Measurements from ENCODE around the gene PACS1.

The PACS1 gene

DNA sequence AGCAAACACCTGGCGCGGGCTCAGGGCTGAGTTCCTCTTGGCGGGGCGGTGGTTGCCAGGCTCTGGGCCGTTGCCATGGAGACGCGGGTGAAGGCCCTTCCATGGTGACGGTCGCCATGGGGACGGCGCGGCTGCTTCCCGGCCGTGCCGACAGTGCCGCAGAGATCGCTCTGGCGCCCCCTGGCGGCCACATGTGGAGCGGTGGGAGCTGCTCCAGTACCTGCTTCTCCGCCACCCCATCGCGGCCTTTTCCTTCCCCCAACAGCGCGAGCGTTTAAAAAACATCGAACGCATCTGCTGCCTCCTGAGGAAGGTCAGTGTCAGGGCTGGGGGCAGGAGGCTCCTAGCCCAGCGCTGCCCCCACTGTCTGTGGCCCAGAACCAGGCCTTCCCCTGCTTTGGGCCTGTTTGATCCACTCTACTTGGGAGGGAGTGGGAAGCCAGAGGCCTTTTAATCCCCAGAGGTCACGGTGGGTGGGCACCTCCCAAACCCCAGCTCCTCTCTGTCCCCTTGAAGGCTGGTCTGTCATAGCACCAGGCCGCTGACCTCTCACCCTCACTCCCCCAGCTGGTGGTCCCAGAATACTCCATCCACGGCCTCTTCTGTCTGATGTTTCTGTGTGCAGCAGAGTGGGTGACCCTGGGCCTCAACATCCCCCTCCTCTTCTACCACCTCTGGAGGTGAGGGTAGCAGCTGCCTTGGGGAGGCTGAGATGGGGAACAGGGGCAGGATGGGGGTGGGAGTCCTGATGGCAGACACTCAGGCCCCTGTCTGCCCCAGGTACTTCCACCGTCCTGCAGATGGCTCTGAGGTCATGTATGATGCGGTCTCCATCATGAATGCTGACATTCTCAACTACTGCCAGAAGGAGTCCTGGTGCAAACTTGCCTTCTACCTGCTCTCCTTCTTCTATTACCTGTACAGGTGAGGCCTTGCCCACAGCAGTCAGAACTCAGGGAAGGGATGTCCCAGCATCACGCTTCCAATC is 212.7 kb downstream of the PACS1 start:
- H3K79me2 ChIP-seq (ENCODE audit: insufficient read depth, low read length) = no peaks in the 10 kb centered on the region
- peak overlapping the region; percentile 7 for H3K27ac ChIP-seq (ENCODE audit: low read depth, low read length, poor library complexity, severe bottlenecking)
- peak overlapping the region; percentile 10; the same call in 1 of the 2 replicates for H3K4me2 ChIP-seq (ENCODE audit: low read length)
- no peaks in the 10 kb centered on the region for H3K27me3 ChIP-seq (ENCODE audit: insufficient read depth, low read length)
- H3K9me2 ChIP-seq (ENCODE audit: low read depth, low read length) = no peaks in the 10 kb centered on the region
- H3K4me1 ChIP-seq (ENCODE audit: insufficient read depth, low read length, severe bottlenecking) = peaks cover 20% of the 10 kb centered on the region
- no peak overlapping the region for H3K9ac ChIP-seq (ENCODE audit: low read length)
- H4K20me1 ChIP-seq (ENCODE audit: insufficient read depth, low read length) = no peaks in the 10 kb centered on the region
- H2AFZ ChIP-seq (ENCODE audit: low read length) = no peak overlapping the region
- no peak for TF ChIP-seq EZH2 (IDR thresholded peaks at IDR 0.05; ENCODE audit: borderline replicate concordance, low read length)
- peak; percentile 84 for TF ChIP-seq CTCF (IDR thresholded peaks at IDR 0.05; ENCODE audit: low read length)
- no peak overlapping the region for H3K4me3 ChIP-seq (ENCODE audit: low read depth, low read length, poor library complexity, severe bottlenecking)
- H3K9me3 ChIP-seq (ENCODE audit: low read length) = no peaks in the 10 kb centered on the region
- no peaks in the 10 kb centered on the region for H3K36me3 ChIP-seq (ENCODE audit: insufficient read depth, low read length)
- H3F3A ChIP-seq (ENCODE audit: insufficient read depth, low read length) = 0 out of 2 replicates have a peak, but pooled peaks cover 5% of the 10 kb centered on the region

- H3K79me2 ChIP-seq (ENCODE audit: insufficient read depth, low read length) = no peaks in the 10 kb centered on the region
- H3K4me2 ChIP-seq (ENCODE audit: low read length) = no peak overlapping the region
- 0 out of 2 replicates have a peak, but pooled peaks cover 5% of the 10 kb centered on the region for H3F3A ChIP-seq (ENCODE audit: insufficient read depth, low read length)
- H4K20me1 ChIP-seq (ENCODE audit: insufficient read depth, low read length) = no peaks in the 10 kb centered on the region
- no peaks in the 10 kb centered on the region for H3K9me2 ChIP-seq (ENCODE audit: low read depth, low read length)
- H3K27ac ChIP-seq (ENCODE audit: low read depth, low read length, poor library complexity, severe bottlenecking) = peak overlapping the region; percentile 7
- H2AFZ ChIP-seq (ENCODE audit: low read length) = no peak overlapping the region
- H3K9ac ChIP-seq (ENCODE audit: low read length) = no peak overlapping the region
- peaks cover 26% of the 10 kb centered on the region for H3K4me1 ChIP-seq (ENCODE audit: insufficient read depth, low read length, severe bottlenecking)
- no peak overlapping the region for H3K4me3 ChIP-seq (ENCODE audit: low read depth, low read length, poor library complexity, severe bottlenecking)
- H3K27me3 ChIP-seq (ENCODE audit: insufficient read depth, low read length) = no peaks in the 10 kb centered on the region
- H3K9me3 ChIP-seq (ENCODE audit: low read length) = no peaks in the 10 kb centered on the region
- H3K36me3 ChIP-seq (ENCODE audit: insufficient read depth, low read length) = no peaks in the 10 kb centered on the region
- no peak for TF ChIP-seq EZH2 (IDR thresholded peaks at IDR 0.05; ENCODE audit: borderline replicate concordance, low read length)
- TF ChIP-seq CTCF (IDR thresholded peaks at IDR 0.05; ENCODE audit: low read length) = no peak
Measured at GRCh38 chr11:66283461-66284105, 213.5 kb downstream of the PACS1 start.

DNA sequence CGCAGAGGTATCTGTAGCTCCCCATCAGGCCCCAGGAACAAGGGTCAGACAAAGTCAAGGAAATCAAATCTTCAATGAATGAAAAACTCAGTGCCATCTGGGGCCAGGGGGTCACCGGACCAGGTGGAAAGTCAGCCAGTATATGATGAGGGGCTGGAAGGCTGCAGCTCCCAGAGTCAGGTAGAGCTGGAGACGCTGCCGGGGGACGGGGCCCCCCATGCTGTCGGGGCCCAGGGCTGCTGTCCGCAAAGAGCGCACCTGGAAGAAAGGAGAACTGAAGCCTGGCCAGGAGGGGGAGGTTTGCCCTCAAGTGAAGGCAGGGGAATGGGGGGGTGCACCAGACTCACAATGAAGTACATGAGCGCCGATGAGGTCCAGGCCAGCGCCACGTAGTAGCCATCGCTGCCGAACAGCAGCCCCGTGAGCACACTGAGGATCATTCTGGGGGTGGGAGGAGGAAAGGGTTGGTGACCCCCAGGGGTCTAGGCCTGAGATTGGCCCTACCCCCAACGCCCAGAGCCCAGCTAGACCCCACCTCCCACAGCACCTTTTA is 214.5 kb downstream of the PACS1 start:
- Histone ChIP-seq H3K9me2 (ENCODE audit: low read depth, low read length) (no peaks in the 10 kb centered on the region), H4K20me1 (ENCODE audit: insufficient read depth, low read length) (no peaks in the 10 kb centered on the region), H3K4me3 (ENCODE audit: low read depth, low read length, poor library complexity, severe bottlenecking) (no peak overlapping the region), H3K79me2 (ENCODE audit: insufficient read depth, low read length) (no peaks in the 10 kb centered on the region), H3K4me2 (ENCODE audit: low read length) (no peak overlapping the region), H3K36me3 (ENCODE audit: insufficient read depth, low read length) (no peaks in the 10 kb centered on the region), H3K9me3 (ENCODE audit: low read length) (no peaks in the 10 kb centered on the region), H3K9ac (ENCODE audit: low read length) (no peak overlapping the region), H3F3A (ENCODE audit: insufficient read depth, low read length) (0 out of 2 replicates have a peak, but pooled peaks cover 5% of the 10 kb centered on the region), H3K4me1 (ENCODE audit: insufficient read depth, low read length, severe bottlenecking) (peaks cover 27% of the 10 kb centered on the region), H2AFZ (ENCODE audit: low read length) (no peak overlapping the region), H3K27ac (ENCODE audit: low read depth, low read length, poor library complexity, severe bottlenecking) (no peak overlapping the region), H3K27me3 (ENCODE audit: insufficient read depth, low read length) (no peaks in the 10 kb centered on the region)
- TF ChIP-seq EZH2 (IDR thresholded peaks at IDR 0.05; ENCODE audit: borderline replicate concordance, low read length) (no peak), CTCF (IDR thresholded peaks at IDR 0.05; ENCODE audit: low read length) (no peak)

Measured in OCI-LY1 (cell line).